GM23248 (cell line): ENCODE measurements around the gene RET.

ENCODE experiments used
- EZH2 ChIP-seq: fragments of 200-600 bp; sonication (generic); IDR thresholded peaks from 2 replicates; pipeline ENCODE4 v1.6.1; 2018; ENCODE audit warnings: antibody characterized with exemption, mild to moderate bottlenecking; ENCODE audit not compliant: insufficient read depth, poor library complexity, severe bottlenecking
- EZH2phosphoT487 ChIP-seq: fragments of 200-600 bp; sonication (generic); IDR thresholded peaks from 2 replicates; pipeline ENCODE4 v1.6.1; 2018; ENCODE audit warnings: antibody characterized with exemption, moderate library complexity, mild to moderate bottlenecking, low read depth; ENCODE audit not compliant: insufficient read depth

GRCh38 chr10:43090188-43090587 is 13.3 kb downstream of the RET start:
- TF ChIP-seq EZH2 (no peak), EZH2phosphoT487 (no peak)
